ENCODE data around the gene TTLL9.

DNA sequence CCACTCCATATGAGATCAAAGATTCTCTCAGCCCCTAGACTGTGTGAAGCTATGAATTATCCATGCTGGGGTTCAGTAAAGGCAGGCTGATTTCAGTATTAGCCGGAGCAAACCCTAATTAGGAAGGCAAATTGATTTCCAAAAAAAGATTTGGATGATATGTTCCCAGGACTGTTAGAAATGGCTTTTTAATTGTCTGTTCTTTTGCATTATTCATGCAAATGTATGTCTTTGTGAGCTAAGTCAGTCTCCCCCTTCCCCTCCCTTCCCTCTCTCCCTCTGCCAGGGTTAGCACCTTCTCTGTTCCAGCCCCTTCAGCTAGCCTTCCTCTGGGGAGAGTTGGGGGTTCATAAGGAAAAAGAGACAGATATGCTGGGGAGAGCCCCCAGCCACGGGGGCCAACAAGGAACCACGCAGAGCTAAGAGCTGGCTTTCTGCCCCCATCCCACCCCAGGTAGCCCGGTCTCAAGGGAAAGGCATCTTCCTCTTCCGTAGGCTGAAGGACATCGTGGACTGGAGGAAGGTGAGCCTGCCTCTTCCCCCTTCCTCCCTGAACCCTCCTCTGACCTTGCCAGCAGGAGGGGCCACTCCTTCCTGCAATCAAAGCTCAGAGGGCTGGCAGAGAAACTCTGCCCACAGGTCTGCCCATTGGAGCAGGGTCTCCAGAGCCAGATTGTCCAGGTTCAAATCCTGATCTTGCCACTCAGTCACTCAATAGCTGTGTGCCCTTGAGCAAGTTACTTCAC, 49.1 kb downstream of the TTLL9 start:
- no peak for TF ChIP-seq POLR2A (IDR thresholded peaks at IDR 0.05)
- no peak for TF ChIP-seq CTCF (IDR thresholded peaks at IDR 0.05)

Data from adrenal gland (tissue), 5 donors.